GM12891 (cell line): ENCODE measurements around the gene KIF13A.
A peak's percentile ranks its signal among the peaks of the same experiment; 100 is the strongest.
"Not testable (repeated sequence)": the region's sequence is repeated elsewhere in the genome, so short reads cannot be mapped to it uniquely, and the experiment has no call there.

Experiments used
- DNase-seq: peaks from one replicate; pipeline ENCODE4 v3.0.0; 2011; ENCODE audit warnings: low spot score; ENCODE audit not compliant: insufficient read length
- FAIRE-seq: peaks from 2 replicates; lab custom pipeline; 2011; peaks lifted over from hg19 to GRCh38; lab: Jason Lieb, UNC
- PAX5 ChIP-seq: IDR thresholded peaks from 2 replicates; pipeline ENCODE4 v1.6.1; 2011; ENCODE audit warnings: low read length, moderate library complexity, mild to moderate bottlenecking; ENCODE audit not compliant: insufficient read depth, severe bottlenecking
- POLR2A ChIP-seq: IDR thresholded peaks from 2 replicates; pipeline ENCODE4 v1.6.1; 2011; ENCODE audit warnings: low read depth, low read length, control low read depth
- POLR2AphosphoS5 ChIP-seq: IDR thresholded peaks from 2 replicates; pipeline ENCODE4 v1.6.1; 2011; ENCODE audit warnings: low read depth, low read length, control low read depth
- POU2F2 ChIP-seq: IDR thresholded peaks from 2 replicates; pipeline ENCODE4 v1.6.1; 2011; ENCODE audit warnings: low read depth, mild to moderate bottlenecking, control low read depth, low read length, moderate library complexity
- SPI1 ChIP-seq: IDR thresholded peaks from 2 replicates; pipeline ENCODE4 v1.6.1; 2011; ENCODE audit warnings: low read depth, low read length, control low read depth
- TAF1 ChIP-seq: IDR thresholded peaks from 2 replicates; pipeline ENCODE4 v1.6.1; 2011; ENCODE audit warnings: low read depth, low read length, control low read depth

Gene KIF13A

DNA sequence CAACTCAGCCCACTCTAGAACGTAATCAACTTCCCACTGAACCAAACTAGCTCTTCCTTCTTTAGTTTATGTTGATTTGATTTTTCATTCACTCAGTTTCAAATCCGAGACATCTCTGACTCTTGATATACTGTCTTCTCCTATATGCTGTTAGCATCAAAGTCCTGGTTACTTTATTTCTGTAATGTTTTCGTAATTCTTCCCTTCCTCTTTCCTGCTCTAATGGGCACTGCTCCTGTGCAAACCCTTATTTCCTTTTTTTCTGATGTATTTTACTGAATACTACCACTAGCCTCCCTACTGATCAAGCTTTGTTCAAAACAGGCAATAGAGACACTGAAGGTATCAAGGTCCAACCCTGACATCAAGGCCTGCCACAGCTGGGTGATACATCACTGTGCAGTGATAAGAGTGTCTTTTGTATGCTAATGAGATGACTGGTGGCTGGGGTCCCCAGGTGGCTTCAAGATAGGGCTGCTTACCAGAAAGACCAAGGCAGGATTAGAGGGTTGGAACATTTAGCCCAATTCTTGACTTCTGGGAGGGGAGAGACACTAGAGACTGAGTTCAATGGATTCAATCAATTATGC is 95.2 kb downstream of the KIF13A start:
- FAIRE-seq (no peak), DNase-seq (no peak)
- TF ChIP-seq PAX5 (no peak), POLR2AphosphoS5 (no peak), POU2F2 (no peak), SPI1 (no peak), TAF1 (no peak), POLR2A (no peak)

DNA sequence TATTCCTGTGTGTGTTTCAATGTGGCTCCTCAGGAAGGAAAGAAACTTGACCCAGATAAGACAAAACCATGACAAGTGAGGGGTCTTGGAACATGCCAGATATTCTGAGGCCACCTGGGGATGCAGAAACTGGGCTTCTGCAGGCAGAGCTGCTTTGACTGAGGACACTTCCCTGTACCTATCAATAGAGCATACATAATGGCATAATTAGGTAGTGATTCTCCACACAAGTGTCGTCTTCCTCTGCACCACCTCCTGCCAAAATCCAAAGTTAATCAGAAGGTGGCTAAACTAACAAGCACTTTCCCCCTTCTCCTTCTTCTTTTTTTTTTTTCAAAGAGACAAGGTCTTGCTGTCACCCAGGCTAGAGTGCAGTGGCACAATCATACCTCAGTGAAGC is 97.1 kb downstream of the KIF13A start:
- TF ChIP-seq POLR2A (no peak), POU2F2 (no peak), PAX5 (no peak), TAF1 (no peak), POLR2AphosphoS5 (no peak), SPI1 (no peak)
- FAIRE-seq (no peak), DNase-seq (no peak)

DNA sequence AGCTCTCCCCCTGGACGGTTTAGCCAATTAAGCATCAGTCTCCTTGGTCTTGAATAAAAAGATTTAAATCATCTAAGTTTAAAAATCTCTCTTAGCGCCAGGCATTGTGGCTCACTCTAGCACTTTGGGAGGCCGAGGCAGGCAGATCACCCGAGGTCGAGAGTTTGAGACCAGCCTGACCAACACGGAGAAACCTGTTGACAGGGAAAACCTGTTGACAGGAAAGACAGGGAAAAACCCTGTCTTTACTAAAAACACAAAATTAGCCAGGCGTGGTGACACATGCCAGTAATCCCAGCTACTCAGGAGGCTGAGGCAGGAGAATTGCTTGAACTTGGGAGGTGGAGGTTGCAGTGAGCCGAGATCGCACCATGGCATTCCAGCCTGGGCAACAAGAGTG is 97.7 kb downstream of the KIF13A start:
- not testable (repeated sequence) for FAIRE-seq

DNA sequence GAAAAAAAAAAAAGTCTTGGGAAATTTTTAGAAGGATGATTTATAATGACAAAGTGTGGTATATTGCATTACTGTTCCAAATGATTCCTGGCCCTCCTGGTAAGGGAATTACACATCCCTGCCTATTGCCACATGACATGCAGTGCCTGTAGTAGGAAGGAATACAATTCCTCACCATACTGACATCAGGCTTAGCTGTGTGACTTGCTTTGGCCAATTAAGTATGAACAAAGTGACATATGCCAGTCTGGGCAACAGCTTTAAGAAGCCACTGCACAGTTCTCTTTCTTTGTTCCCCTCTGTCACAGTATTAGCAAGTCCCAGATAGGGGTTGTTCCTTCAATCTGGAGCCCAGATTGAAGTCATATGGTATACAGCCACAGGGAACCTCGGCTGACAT is 100.5 kb downstream of the KIF13A start:
- DNase-seq: no peak
- no peak for FAIRE-seq
- TF ChIP-seq TAF1: no peak
- no peak for TF ChIP-seq POLR2A

More for the DNA sequence above, 97.7 kb downstream of the KIF13A start:
- not testable (repeated sequence) for DNase-seq

DNA sequence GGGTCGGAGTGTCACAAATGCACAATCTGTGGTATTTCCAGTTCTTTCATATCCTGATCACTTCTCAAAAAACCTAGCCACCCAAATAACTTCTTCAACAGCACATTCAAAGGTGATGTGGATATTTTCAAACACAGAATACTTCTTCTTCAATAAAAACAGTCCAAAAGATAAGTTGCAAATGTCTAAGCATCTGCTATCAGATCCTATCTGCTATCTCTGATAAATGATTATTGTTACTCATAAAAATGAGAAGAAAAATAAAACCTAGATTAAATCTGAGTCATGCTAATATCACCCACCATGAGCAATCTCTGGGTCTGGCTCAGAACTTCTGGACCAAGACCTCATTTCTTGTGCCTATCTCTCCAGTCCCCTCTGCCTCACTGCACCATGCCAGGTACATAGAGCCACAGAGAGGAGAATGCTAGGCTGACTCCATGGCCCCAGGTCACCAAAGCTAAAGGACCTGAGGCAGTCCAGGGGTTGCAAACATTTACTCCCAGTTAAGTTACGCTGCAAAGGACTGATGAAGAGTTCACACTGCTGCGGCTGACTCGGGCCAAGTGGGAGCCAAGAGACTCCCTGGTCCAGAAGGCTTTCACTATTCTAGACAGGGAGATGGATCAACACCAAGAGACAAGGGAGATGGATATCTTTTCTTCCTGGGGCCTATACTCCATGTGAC is 101.4 kb downstream of the KIF13A start:
- FAIRE-seq (no peak), DNase-seq (no peak)
- no peak for TF ChIP-seq POLR2A
- no peak for TF ChIP-seq SPI1
- TF ChIP-seq PAX5: no peak

DNA sequence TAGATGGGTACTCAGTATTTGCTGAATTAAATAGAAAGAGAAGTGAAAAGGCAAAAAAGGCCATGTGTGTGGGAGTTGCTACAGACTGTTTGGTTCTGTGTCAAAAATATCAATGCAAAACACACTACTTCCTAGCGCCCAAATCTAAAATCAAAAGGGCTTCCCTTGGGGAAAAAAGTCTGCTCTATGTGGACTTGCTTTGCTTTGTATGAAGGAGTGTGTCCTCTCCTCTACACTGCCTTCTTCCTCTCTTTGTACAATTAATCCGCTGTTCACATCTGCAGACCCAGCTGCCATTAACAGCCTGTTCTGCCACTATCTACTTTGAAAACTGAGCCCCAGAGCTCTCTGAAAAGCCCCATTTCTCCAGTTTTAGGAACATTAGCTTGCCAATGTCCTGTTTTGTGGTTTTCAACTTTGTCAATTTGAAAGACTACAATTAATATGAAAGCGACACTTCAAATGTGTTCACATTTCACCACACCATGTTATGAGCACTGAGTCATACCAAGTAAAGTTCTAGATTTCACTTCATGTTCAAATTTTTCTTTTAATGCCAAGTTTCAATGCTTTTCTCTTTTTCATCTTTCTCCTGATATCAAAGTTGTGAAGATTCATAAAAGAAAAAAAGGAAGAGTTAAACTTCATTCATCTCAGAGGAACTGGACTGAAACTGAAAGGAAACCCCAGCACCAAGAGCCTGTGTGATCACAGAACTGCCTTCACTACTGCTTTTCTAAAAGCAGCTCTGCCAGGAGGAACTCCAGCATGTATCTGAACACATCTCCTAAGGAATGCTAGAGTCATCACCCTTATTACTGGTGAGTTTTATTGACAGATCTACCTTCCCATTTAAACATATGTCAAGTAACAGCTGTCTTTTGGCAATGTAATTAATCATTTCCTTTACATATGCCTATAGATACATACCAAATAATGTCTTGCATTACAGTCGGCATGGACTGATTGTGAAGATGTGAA is 102.6 kb downstream of the KIF13A start:
- DNase-seq (peak; percentile 14), FAIRE-seq (no peak)
- TF ChIP-seq POLR2A (no peak), SPI1 (peak; percentile 88), POU2F2 (0 out of 2 replicates have a peak, but pooled peaks have one; percentile 9)

DNA sequence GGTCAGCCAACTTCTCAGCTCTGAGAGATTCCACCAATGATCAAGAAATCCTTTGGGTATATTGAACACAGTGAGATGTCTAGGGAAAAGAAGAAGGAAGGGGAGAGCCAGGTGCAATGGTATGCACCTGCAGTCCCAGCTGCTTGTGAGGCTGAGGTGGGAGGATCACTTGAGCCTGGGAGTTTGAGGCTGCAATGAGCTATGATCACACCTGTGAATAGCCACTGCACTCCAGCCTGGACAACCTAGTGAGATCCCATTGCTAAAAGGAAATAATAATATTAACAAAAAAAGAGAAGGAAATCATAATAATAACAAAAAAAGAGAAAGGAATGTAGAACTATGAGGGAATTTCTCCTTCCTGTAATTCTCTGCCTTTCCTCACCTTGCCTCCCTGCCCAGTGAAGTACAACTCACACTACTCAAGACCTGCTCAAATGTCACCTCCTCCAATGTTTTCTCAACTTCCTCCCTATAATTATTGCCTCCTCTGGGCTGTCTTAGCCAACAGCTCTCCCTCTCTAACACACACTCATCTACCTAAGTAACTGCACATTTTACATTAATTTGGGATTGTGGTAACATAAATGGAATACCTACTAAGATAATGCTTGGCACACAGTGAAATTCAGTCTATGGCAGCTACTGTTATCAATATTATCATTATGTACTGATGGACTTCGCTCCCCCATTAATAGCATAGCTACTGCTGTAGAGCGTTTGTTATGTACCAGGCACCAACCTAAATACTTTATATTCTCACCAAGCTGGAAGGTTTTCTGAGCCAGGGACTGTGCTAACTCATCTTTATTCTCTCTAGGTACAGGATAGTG is 103.6 kb downstream of the KIF13A start:
- no peak for TF ChIP-seq POLR2A
- TF ChIP-seq TAF1: no peak
- TF ChIP-seq PAX5: no peak
- no peak for TF ChIP-seq POU2F2
- TF ChIP-seq SPI1: no peak
- TF ChIP-seq POLR2AphosphoS5: no peak
- FAIRE-seq: peak; percentile 45
- DNase-seq: no peak

DNA sequence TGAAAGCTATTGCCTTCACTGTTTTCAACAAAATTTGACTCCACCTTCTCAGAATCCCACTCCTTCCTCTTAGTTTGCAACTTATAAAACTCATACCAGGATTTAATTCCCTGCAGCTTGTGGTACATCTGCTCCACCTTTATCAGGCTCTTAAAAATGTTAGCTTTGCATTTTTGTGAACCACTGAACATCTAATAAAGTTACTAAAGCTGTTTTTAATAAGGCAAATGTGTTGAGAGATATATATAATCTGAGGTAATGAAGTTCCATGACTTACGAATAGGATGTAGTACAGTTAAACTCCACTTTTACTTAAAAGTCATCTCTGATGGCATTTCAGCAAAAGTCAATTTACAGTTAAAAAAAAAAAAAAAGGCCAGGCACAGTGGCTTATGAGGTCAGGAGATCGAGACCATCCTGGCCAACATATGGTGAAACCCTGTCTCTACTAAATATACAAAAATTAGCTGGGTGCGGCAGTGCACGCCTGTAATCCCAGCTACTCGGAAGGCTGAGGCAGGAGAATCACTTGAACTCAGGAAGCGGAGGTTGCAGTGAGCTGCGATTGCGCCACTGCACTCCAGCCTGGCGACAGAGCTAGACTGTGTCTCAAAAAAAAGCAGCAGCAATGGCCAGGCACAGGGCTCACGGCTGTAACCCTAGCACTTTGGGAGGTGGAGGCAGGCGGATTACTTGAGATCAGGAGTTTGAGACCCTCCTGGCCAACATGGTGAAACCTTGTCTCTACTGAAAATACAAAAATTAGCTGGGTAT is 106.2 kb downstream of the KIF13A start:
- DNase-seq: no peak

DNA sequence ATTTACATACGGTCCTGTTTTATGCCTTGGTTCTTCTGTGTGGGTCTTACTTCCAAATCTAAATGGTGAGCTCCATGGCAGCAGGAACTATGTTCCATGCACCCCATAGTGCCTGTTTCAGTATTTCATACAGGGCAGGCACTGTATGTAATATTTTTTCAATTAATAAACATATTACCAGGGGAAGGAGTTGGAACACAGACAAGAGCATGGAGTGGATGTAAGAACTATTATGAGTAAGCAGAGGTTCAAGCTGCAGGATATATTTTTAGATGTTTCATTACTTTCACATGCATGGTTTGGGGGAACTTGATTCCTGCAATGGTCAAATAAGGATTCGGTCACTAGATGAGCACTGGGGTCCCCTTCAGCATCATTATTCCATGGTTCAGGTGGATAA is 108.3 kb downstream of the KIF13A start:
- TF ChIP-seq POU2F2 (no peak), TAF1 (no peak), SPI1 (no peak), POLR2AphosphoS5 (no peak), PAX5 (no peak), POLR2A (no peak)
- FAIRE-seq (no peak), DNase-seq (no peak)

More for the DNA sequence above, 106.2 kb downstream of the KIF13A start:
- TF ChIP-seq POLR2AphosphoS5 (no peak), TAF1 (no peak), POLR2A (no peak), POU2F2 (no peak), PAX5 (no peak), SPI1 (no peak)
- FAIRE-seq: no peak
